Astrocyte (in vitro differentiated cells and primary cell): ENCODE results near the gene TWF2.

Experiments
- CTCF ChIP-seq: IDR thresholded peaks from 2 replicates; pipeline ENCODE4 v1.5.1; 2011; ENCODE audit warnings: low read depth, mild to moderate bottlenecking, inconsistent platforms, low read length, moderate library complexity; ENCODE audit not compliant: insufficient read depth
- EZH2 ChIP-seq: IDR thresholded peaks from 2 replicates; pipeline ENCODE4 v1.6.1; 2012; ENCODE audit warnings: mild to moderate bottlenecking, low read length, inconsistent platforms; ENCODE audit not compliant: insufficient read depth

DNA sequence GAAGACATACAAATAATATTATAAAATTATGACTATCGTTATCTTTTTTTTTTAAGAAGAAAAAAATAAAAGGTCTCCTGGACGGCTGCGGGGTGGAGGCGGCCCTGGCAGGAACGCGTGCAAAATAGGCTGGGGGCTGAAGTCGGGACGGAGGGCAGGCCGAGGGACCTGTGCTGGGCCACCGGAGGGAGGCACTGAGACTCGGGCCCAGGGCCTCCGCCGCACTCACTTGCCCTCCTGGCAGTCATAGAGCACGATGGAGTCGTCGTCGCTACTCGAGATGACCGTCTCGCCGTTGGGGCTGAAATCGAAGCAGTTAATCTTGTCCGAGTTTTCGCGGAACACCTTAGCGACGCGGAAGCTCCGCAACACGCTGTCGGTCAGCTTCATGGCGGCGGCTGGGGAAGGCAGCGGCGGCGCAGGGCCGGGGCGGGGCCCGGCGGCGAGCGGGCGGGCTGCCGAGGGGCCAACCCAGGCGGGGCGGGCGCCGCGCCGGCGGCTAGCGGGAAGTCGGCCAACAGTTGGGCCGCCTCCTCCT is 39.1 kb upstream of the TWF2 start:
- TF ChIP-seq CTCF (no peak), EZH2 (no peak)
